Hypothalamus (tissue), 51 donors: Measurements from ENCODE around the gene METTL17.
"Not testable (repeated sequence)": the region's sequence is repeated elsewhere in the genome, so short reads cannot be mapped to it uniquely, and the experiment has no call there.

Source experiments
- DNase-seq, 51 donors: peaks; one replicate each; lab custom pipeline; 2025; lab: John Stamatoyannopoulos, UW

Gene METTL17

DNA sequence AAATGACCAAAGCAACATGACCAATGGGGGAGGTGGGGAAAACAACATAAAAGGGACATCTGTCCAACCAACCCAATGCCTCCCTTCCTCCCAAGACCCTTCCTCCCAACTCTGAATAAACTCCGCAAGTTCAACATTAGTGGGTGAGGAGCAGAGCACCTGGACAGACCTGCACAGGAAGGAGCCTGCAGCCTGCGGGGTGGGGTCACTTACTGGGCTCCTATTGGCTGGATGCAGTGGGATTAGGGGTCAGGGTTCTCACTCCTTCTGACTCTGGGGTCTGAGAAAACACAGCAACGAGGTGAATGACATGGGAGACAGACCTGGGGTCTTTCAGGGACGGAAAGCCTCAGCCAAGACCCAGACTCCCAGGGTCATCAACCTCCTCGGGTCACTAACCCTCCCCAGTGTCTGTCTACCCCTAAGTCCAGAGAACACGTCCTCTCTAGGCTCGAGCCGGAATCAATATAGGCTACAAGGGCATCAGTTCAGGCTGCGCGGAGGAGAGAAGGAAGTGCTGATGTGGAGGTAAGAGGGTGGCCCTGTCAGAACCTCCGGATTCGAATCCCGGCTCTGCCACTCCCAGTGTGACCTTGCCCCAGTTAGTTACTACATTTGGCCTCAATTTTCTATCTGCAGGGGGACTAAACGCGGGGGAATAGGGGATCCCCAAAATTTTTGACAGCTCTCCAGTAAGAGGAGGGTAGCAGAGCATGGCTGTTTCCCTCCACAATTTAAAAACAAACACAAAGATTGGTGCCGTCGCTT lies 34.2 kb downstream of the METTL17 start:
- peak in 3 of 51 donors; percentile 21 to 43 (median 32) for DNase-seq

DNA sequence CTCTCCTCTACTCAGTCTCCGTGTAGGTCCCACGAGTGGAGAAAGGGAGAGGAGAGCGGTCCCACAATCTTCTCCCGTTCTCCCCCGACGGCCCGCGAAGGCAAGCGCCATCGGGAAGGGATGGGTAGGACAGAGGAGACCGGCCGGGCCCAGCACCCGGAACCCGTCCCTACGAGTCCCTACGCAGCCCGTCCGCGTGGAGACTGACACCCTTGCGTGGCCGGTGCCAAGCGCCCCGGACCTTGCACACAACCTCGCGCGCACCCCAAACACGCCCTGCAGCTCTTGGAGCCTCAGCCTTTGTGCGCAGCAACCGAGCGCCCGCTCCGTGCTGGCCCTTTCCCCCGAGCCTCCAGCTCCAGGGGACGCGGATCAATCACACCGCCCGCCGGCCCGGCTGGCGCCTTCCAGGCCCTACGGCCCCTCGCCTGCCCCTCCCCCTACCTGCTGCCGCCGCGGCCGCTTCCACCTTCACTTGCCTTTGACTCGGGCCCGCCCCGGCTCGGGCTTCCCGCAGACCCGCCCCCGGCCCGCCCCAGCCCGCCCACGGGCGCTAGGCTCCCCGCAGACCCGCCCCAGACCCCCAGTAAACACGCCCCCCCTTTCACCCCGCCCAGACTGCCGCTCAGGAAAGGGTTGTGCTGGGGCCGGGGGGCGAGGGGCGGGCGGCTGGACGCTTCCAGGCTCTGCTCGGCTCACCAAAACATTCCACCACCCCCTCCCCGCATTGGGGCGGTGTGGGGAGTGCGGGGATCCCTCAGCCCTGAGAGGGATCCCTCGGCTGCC lies 35.0 kb downstream of the METTL17 start, which contains the start of gene NDRG2:
Gene NDRG2, minus strand, starts transcription at position 477 of the 786 bp plus-strand sequence. CDS start 1,746 bp downstream, outside the sequence.
- peak in 49 of 51 donors; percentile 36 to 90 (median 77) for DNase-seq

GRCh38 chr14:21025371-21026273 lies 35.8 kb downstream of the METTL17 start:
- peak; percentile 45 to 95 (median 82) for DNase-seq

- peak in 49 of 51 donors; percentile 25 to 95 (median 79) for DNase-seq
Observed at GRCh38 chr14:21026274-21026987, 36.7 kb downstream of the METTL17 start.

DNA sequence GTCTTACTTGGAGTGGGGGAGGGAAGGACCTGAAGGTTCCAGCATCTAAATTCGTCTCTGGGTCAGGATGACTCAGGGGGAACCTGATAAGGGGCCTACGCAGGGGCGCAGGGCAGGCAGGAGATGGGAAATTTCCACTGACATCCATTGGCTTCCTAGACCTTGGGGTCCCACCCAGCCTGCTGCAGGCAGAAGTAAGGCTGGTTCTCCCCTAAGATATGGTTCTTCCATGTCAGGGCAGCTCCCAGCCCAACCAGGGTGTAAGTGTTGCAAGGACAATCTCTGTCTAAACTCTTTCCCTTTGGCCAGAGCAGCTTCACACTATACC lies 37.2 kb downstream of the METTL17 start:
- peak in 2 of 51 donors; percentile 38 to 53 for DNase-seq

DNA sequence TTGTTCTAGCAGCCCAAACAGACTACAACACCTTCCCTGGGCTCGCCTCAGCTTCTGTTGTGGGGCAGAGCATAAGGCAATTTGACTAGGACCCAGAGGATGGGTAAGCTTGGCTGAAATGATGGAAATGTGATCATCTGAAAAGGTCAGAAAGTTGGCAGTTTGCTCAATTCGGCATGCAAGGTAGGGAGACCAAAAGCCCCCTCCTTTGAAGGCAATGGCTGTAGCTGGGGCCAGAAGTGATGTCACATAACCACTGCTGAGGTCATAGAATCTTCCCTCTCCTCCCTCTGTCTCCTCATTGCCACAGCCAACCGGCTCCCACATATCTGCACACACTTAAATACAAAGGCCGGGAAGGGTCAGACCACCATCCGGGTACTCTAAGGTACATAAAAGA lies 40.1 kb downstream of the METTL17 start, which contains the start of gene TPPP2:
Gene TPPP2, plus strand, starts transcription at position 301 of the 400 bp plus-strand sequence. CDS start 365 bp downstream, outside the sequence.
- no peak for DNase-seq

DNA sequence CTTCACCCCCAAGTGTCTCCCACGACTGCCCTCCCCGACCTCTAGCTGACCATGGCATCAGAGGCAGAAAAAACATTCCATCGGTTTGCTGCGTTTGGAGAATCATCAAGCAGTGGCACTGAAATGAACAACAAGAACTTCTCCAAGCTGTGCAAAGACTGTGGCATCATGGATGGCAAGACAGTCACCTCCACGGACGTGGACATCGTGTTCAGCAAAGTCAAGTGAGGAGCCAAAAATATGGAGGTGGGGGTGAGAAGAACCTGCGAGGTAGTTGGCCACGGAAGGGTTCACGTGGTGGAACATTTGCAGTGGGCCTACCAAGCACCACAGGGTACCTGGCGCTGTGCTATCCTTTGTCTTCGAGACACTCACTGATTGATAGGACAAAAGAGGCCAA lies 40.8 kb downstream of the METTL17 start:
- DNase-seq: no peak

DNA sequence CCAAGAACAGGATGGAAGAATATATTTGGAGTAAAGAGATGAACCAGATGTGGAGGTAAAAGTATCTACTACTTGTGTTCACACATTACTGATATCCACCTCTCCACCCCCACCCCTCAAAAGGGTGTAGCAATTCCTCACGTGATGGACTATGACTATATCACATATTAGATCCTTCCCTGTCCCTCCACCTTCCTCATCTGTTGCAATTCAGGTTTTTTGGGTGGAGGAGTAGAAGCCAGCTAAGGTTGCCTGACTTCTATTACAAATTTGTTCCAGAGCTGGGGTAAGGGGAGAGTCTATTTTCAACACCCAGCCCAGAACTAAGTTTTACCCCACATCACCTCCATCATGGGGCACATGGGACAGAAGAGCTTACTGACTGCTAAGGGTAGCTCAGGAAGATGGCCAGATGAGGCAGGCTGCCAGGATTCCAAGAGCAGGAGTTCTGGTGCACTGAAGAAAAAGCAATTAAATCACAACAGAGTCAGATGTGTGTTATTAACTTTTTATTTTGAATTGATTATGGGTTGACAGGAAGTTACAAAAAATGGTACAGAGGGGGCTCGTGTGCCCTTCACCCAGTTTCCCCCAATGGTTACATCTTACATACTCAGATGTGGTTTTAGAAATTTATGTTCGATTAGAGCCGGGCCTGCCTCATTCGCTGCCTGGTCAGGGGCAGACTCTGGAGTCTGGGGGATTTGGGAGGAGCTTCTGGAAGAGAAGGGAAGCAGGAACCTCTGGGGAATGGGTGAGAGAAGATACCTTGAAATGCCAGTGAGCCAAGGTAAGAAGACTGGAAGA lies 42.7 kb downstream of the METTL17 start:
- DNase-seq: peak in 3 of 51 donors; percentile 9 to 25 (median 20)

DNA sequence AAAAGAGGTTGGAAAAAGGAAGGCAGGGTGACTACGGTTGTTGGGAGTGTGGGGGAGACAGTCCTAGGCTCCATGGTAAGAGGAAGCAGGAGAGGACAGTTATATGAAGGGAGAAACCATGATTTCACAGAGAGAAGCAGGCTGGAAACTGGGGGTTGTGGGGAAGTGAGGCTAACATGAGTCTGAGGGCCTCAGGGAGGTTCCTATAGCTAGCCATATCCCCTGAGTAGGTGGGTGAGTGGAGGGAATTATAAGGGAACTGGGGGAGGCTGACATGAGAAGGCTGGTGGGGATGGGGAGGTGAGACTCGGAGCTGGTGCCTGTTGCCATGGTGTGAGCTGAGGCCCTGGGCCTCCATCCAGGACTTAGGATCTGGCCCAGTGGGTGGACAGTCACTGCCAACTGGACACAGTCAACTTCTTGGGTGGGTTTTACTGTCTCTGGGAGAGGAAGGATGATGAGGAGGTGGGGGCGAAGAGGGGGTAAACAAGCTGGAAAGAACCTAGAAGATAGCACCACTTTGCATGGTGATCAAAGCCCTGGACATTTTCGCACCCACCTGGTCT lies 43.4 kb downstream of the METTL17 start:
- DNase-seq: peak in 15 of 51 donors; percentile 10 to 59 (median 30)

GRCh38 chr14:21034707-21035106 lies 44.9 kb downstream of the METTL17 start, which contains the start of gene RNASE13:
RNASE13 (minus strand) TSS chr14:21034807; CDS start chr14:21034288, 519 bp downstream.
- DNase-seq: no peak

- peak in 13 of 51 donors; percentile 14 to 37 (median 19) for DNase-seq
Observed at GRCh38 chr14:21036751-21037150, 47.0 kb downstream of the METTL17 start.

DNA sequence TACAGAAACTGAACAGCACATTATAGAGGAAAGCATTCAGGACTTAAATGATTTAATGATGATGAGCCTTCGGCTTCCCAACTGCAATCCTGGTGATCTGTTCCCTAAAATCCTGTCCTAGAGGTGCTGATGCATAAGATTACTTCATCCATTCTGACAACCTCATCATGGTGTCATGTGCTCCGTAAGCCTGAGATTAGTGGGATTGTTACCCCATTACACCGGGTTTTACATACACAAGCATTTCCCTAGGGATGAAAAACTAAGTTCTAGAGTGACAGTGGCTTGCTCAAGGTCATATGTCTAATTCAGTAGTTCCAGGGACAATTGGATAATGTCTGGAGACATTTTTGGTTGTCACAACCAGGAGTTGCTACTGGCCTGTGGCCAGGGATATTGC lies 47.4 kb downstream of the METTL17 start:
- no peak for DNase-seq

- DNase-seq: peak in 49 of 51 donors; percentile 12 to 91 (median 69)
Observed at GRCh38 chr14:21038441-21039422, 49.0 kb downstream of the METTL17 start.

GRCh38 chr14:21039585-21040369 lies 50.0 kb downstream of the METTL17 start:
- DNase-seq: peak in 34 of 51 donors; percentile 12 to 76 (median 42)

DNA sequence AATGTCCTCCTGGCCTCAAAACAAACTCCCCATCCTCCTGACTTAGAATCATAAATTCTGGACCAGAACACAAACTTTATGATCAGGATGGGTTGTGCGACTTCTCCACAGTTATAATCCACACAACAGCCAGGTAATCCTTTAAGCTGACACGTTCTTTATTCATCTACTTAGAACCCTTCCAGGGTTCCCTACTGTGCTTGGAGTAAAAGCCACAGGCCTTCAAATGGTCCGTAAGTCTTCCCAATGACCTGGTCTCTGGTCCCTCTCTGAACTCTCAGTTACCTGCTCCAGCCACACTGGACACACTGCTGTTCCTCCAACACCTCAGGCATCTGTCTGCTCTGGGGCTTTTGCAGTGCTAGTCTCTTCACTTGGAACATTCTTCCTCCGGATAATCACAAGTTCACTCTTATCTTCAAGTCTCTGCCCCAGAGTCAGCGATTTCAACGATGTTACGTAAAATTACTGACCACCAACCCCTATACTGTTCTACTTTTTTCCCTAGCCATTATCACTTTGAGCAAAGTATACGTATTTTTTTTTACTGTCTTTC lies 50.7 kb downstream of the METTL17 start:
- DNase-seq: no peak

DNA sequence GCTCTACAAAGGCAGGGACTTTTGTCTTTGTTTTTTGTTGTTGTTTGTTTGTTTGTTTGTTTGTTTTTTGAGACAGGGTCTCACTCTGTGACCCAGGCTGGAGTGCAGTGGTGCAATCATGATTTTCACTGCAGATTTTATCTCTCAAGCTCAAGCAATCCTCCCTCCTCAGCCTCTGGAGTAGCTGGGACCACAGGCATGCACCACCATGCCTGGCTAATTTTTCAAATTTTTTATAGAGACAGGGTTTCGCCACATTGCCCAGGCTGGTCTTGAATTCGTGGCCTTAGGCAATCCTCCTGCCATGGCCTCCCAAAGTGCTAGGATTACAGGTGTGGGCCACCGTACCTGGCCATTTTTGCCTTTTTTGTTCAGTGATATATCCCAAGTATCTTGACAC lies 51.2 kb downstream of the METTL17 start:
- not testable (repeated sequence) for DNase-seq
